GM13976 (cell line): ENCODE measurements around the gene IKZF2.

Source experiments
- DNase-seq: peaks from one replicate; pipeline ENCODE4 v3.0.0; 2012; ENCODE audit warnings: low spot score
- in situ Hi-C: fragments of 300-500 bp; cut with MboI; formaldehyde crosslinking; loops from one replicate; pipeline ENCODE4 v1.12.0; 2022; ENCODE audit warnings: low sequenced_read_pairs, mixed read lengths, inconsistent platforms; ENCODE audit not compliant: unreplicated experiment
- TF ChIP-seq, protein P1 (sequence below): IDR thresholded peaks from 2 replicates; pipeline ENCODE4 v1.5.1; 2012; ENCODE audit warnings: borderline replicate concordance, mild to moderate bottlenecking; ENCODE audit not compliant: insufficient read depth; ENCODE audit errors: extremely low read depth, missing control alignments, control extremely low read depth

IKZF2 gene

GRCh38 chr2:213157242-213157641 lies 5.8 kb upstream of the IKZF2 start:
- DNase-seq, result peak; percentile 57
- in situ Hi-C loops, result loop anchor here (25.0 kb wide), 1 partner anchor 420 kb away; no protein-coding TSS in a partner anchor
- TF ChIP-seq, protein P1, sequence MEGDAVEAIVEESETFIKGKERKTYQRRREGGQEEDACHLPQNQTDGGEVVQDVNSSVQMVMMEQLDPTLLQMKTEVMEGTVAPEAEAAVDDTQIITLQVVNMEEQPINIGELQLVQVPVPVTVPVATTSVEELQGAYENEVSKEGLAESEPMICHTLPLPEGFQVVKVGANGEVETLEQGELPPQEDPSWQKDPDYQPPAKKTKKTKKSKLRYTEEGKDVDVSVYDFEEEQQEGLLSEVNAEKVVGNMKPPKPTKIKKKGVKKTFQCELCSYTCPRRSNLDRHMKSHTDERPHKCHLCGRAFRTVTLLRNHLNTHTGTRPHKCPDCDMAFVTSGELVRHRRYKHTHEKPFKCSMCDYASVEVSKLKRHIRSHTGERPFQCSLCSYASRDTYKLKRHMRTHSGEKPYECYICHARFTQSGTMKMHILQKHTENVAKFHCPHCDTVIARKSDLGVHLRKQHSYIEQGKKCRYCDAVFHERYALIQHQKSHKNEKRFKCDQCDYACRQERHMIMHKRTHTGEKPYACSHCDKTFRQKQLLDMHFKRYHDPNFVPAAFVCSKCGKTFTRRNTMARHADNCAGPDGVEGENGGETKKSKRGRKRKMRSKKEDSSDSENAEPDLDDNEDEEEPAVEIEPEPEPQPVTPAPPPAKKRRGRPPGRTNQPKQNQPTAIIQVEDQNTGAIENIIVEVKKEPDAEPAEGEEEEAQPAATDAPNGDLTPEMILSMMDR, result no peak

GRCh38 chr2:213156717-213157116 lies 5.3 kb upstream of the IKZF2 start:
- TF ChIP-seq, protein P1, result no peak
- no peak for DNase-seq
- in situ Hi-C loops, result loop anchor here (25.0 kb wide), 1 partner anchor 419 kb away; no protein-coding TSS in a partner anchor

DNA sequence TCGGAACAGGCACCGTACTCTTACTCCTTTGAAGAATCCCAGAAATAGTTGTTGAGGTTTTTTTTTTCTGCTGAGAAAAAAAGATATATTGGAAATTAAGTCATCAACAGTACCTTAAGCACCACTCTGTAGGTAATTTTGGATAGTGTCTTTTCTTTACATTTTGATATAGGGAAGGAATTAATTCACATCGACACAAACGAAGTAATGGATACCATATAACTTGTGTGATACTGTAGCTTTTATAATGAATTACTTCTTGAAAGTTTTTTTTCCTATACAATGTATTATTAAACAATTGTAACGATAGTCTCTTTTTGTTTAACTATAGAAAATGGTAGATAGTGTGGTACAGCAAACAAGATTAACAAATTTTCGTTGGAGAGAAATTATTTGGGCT lies 1.5 kb upstream of the IKZF2 start:
- DNase-seq, result no peak
- in situ Hi-C loops, result loop anchor here (5.0 to 25.0 kb wide), 3 partner anchors 79 to 416 kb away; no protein-coding TSS in a partner anchor
- TF ChIP-seq, protein P1, result no peak

DNA sequence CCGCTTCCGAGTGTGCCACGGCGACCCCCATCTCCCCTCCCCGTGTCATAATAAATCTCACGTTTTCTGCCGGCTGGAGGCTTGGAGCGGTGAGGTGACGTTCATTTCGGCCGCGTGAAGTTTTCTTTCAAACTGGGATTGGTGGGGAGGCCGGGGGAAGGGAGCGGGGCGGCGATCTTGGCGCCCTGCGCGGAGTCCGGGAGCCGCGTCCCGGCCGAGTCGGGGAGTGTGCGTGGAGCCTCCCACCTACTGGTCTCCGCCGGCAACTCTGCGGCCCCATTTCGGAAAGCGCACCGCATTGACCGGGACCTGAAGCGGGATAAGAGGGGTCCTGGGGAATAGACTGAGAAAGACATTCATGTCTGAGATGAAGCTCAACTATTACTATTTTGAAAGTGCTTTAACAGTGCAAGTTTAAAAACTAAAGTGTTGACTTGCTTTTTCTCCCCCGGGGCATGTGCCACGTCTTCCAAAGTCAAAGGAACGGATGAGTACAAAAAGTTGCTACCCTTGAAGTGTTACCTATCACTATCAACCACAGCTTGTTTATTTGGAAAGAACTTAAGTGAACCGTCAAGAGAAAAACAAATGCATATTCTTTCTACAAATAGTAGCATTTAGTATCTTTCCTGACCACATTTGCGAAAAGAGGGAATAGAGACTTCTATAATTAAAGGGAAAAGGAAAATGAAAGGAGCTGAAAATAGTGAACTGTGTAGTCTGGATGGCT lies 818 bp upstream of the IKZF2 start:
- TF ChIP-seq, protein P1, result peak; percentile 31
- no peak for DNase-seq
- in situ Hi-C loops, result loop anchor here (5.0 to 25.0 kb wide), 3 partner anchors 80 to 415 kb away; no protein-coding TSS in a partner anchor

DNA sequence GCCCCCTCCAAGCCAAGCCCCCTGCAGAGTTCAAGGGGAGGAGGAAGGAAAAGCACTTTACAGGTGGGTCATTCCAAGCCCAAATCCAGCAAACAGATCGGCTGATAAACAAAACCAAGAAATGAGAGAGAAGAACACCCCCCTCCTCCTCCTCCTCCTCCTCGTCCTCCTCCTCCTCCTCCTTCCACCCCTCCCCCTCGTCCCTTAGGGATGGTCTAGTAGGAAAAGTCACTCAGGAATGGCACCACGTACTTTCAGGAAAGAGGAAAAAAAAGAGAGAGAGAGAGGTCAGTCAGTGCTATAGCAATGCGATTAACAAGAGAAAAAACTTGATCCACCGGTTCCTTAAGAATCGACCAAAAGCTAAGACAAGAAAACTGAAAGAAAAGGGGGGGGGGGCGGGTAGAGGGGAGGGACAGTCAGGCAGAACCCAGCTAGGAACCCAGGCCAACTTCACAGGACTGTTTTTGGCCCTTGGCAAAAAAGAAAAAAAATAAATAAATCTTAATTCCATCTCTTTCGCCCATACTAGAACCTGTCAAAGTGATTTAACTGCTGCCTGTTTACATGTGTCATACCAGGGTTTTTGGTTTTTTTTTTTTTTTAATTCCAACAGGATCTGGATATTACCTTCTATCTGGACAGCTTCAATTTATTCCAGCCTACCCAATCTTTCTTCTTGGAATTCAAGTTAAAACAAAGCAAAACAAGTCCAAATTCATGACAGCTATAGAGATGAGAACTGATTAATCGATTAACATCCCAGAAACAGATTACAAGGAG lies 906 bp downstream of the IKZF2 start:
- DNase-seq, result no peak
- in situ Hi-C loops, result loop anchor here (5.0 to 25.0 kb wide), 3 partner anchors 82 to 413 kb away; no protein-coding TSS in a partner anchor
- TF ChIP-seq, protein P1, result no peak

- TF ChIP-seq, protein P1, result no peak
- in situ Hi-C loops, result loop anchor here (5.0 to 25.0 kb wide), 3 partner anchors 82 to 413 kb away; no protein-coding TSS in a partner anchor
- no peak for DNase-seq
These were observed 1.5 kb downstream of the IKZF2 start for GRCh38 chr2:213149949-213150314.
